Stimulated activated CD4-positive, alpha-beta T cell treated with anti-CD3 and anti-CD28 coated beads, Interleukin-1b, Interleukin-23, amount 100 ng/mL, for 1 hour (primary cell): ENCODE measurements around the gene CYB561A3.

Source experiments
- DNase-seq, 2 donors: peaks; one replicate each; pipeline ENCODE4 v3.0.0-alpha.2; 2020; ENCODE audit warnings: low read depth in 2 of 2

Gene CYB561A3

DNA sequence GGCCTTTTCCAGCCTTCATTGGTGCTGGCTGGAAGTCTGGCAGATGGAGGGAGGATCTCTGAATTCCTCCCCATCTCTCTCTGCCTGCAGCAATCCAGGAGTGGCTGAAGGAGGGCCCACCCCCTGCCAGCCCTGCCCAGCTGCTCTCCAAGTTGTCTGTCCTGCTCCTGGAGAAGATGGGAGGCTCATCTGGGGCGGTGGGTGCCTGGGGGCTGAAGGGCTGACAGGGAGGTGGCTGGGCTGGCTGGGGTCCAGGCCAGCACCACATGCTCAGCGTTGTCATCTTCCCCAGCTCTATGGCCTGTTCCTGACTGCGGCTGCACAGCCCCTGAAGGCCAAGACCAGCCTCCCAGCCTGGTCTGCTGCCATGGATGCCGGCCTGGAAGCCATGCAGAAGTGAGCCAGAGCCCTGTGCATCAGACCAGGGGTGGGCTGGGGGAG, 16.5 kb downstream of the CYB561A3 start:
- DNase-seq: no peak

DNA sequence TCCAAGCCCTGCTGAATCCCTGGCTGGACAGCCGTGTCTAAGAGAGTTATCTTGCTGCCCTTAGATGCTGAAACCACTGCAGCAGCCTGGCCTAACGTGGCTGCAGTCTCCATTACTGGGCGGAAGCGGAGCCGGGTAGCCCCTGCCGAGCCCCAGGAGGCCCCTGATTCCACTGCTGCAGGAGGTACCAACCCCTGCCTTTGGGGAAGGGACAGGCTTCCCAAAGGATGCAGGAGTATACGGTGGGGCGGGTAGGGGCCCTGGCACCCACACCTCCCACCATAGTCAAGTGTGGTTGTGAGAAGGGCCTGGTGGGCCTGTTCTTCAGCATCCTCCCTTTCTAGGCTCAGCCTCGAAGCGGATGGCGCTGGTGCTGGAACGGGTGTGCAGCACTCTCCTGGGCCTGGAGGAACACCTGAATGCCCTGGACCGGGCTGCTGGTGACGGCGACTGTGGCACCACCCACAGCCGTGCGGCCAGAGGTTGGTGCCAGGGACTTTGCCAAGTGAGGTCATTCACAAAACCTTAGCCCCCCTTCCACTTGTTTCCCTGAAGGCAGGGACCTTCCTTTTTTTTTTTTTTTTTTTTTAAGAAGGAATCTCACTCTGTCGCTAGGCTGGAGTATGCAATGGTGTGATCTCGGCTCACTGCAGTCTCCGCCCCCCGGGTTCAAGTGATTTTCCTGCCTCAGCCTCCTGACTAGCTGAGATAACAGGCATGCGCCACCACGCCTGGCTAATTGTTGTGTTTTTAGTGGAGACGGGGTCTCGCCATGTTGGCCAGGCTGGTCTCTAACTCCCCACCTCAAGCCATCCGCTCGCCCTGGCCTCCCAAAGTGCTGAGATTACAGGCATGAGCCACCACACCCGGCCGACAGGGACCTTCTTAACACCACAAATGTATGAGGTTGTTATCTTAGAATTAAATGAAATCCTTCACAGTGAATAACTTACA, 17.6 kb downstream of the CYB561A3 start:
- no peak for DNase-seq

DNA sequence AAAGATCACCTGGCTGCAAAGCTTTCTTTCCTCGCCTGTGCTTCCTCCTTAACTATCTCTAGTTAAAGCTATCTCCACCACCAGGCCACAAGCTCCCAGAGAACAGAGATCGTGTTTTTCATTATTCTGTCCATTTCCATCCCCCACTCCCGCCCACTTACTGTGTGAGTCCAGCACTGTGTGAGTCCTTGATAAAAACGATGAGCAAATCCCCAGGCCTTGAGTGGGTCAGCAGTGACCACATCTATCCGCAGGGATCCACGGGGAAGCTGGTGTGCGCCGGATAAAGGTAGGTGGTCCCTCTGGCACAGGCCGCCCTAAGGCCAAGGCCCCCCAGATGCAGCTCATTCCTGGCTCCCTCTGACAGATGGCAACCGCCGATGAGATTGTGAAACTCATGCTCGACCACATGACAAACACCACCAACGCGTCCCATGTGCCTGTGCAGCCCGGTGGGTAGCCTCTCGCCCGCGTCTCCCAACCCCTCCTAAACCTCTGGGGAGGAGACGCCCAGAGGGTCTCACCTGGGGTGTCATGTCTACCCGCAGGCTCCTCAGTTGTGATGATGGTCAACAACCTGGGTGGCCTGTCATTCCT, 19.4 kb downstream of the CYB561A3 start:
- no peak for DNase-seq

DNA sequence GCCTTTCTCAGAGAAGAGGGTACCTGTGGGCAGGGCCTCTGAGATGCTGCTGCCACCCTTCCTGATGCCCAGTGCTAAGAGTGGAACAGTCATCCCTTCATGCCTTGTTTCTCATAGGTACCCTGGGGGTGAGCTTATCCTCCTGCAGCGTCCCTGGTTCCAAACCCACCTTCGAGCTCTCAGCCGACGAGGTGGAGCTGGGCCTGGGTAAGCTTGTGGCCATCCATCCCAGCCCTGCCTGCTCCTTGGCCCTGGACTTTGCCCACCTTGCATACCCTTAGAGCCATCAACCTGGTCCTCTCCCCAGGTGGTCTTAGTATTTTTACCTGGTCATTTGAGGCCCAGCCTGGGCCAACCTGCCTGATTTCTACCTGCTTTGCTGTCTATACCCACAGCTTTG, 20.0 kb downstream of the CYB561A3 start:
- no peak for DNase-seq

DNA sequence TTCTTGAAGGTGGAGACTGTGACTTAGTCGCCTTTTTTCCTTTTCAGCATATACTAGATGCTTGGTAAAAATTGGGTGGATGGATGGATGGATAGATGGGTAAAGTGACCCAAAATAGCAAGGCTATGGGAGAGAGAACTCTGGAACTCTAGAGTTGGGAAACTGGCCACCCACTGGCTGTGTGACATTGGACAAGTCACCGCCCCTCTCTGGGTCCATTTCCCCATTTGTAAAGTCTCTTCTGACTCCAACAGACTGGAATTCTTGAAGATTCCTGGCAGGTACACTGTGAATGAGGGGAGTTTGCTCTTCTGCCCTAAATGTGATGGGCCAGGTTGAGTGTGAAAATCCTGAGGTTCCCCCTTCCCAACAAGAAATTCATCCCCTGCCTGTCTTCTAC, 20.7 kb downstream of the CYB561A3 start:
- DNase-seq: no peak

DNA sequence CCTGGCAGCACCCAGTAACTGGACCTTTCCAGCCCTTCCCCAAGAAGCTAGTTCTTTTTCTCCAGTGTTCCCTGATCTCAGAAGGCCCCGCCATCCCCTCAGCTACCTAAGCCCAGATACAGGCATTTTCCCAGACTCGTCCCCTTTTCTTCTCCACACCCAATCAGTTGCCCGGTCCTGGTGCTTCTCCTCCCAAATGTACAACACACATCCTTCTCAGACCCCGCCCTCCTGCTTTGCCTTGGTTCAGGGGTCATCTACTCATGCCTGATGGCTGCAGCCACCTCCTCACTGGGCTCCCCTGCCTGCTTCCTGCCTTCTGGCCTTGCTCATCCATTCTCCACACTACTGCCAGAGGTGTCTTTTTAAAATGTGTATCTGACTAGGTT, 22.2 kb downstream of the CYB561A3 start:
- no peak for DNase-seq

DNA sequence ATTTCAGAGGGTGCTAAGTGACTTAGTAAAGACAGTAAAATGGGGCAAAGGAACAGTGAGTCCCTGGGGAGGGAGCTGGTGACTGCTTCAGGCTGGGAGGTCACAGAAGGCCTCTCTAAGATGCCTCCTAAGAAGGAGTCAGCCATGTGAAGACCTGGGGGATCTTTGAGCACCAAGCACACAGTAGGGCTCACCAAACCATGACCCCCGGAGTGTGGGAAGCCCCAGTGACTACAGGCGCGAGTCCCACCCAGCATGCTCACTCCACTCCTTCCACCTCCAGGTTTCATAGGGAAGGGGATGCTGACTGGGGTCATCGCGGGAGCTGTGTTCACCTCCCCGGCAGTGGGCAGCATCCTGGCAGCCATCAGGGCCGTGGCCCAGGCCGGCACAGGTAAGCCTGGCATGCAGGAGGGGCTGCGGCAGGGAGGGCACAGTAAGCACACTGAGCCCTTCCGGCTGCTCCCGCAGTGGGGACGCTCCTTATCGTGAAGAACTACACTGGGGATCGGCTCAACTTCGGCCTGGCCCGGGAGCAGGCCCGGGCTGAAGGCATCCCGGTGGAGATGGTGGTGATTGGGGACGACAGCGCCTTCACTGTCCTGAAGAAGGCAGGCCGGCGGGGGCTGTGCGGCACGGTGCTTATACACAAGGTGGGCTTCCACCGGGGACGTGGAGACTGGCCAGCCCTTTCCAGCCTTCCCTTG, 22.7 kb downstream of the CYB561A3 start:
- DNase-seq: no peak

DNA sequence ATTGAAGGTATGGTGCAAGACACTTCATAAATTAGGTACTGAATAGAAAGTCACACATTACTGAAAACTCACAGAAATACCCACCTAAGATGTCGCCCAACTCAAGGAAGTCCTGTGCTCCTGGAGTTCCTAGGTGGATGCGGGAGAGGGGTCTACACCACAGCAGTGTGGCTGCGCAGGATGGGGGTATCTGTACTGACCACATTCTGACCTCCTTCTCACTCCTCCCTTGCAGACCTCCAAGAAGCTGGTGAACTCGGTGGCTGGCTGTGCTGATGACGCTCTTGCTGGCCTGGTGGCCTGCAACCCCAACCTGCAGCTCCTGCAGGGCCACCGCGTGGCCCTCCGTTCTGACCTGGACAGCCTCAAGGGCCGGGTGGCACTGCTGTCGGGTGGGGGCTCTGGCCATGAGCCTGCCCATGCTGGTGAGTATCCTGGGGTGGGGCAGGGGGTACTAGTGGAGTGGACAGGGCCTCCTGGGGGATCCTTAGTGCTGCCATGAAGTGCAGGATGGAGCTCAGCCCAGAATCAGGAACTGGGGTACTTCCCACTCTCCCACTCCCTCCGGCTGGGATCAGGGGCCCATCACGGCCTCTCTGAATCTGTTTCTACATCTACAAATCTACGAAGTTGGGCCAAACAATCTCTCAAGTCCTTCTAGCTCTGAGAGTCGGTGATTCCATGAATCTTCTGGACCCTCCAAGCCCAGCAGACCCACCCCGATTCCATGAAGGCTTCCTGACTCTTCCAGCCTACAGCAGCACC, 23.8 kb downstream of the CYB561A3 start:
- no peak for DNase-seq

DNA sequence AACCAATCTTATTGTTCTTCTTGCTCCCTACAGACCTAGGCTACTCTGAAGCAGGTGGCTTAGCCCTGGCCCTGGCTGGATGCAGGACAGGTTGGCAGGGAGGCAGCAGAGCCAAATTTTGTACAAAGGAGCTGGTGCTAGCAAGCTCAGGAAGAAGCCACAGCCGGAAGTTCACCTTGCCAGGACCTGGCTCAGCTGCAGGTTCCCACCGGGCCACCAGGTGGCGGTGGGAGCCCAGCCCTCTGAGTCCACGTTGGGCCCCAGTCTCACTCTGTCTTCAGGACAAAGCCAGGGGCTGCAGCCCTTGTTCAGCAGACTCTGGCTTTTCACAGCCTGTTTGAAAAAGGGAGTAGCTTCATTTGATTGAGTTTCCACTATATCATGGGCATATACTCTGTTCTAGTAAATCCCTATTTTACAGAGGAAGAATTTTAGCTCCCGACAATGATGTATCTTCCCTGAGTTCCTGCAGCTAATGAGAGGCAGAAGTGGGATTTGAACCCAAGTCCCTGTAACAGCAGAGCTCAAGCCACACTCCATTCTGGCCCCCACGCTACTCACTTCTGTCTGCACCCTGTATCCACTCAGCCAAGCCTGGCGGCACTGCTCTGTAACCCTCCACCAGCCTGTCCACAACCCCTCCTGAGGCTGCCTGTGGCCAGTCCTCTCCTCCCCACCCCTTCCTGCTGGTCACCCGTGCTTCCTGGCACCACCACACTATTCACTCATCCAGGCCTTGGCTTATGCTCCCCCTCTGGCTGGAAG, 25.3 kb downstream of the CYB561A3 start:
- DNase-seq: peak; percentile 66 to 68

DNA sequence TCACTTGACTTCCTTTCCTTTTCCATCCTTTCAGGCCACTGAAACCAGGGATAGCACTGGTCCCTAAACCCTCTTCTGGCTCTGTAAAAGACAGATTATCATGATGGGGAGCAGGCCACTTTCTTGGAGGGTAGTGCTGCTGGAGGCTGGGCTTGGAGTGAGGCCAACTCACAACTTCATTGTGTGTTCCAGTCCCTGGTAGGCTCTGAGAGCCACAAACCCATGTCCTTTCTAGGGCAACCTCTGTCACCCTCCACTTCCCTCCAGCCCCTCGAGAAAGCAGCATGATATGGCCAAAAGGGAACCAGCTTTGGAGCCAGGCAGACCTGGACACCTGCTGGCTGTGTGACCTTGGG, 26.3 kb downstream of the CYB561A3 start:
- DNase-seq: no peak

DNA sequence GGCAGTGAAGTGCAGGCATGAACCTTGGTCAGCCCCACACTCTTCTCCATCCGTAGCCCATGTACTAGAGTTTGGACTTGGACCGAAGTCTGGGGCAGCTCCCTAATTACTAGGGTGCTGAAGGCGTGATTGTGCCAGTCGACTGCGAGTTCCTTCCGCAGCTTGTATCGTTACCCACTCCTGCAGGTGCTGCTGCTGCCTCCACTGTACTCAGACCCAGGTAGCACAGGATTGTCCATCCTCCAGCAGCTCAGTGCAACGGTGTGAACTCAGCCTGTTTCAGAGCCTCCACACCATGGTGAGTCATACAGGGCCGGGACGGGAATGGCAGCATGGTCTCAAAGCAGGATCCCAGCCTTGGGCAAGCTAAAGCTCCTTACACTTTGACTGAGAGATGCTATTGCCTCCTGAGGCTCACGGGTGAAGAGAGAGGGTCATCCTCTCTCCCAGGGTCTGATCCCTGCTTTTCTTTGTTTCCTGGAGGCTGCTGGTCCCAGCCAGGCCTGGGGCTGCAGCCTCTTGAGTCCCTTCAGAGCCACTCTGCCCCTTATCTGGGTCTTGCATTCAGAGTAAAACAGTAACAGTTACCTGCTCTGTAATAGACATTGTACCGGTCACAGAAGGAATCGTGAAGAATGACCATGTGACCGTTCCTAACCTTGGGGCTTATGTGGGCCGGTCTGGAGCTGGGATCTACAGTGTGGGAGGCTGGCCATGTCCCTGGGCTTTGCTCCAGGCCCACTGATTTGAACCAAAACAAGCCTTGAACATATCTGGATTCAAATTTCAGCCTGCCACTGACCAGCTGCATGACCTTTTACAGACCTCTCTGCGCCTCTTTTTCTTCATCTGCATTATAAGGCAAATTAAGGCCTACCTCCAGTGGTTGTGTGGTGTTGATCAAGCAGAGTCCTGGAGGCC, 27.0 kb downstream of the CYB561A3 start:
- DNase-seq: no peak

DNA sequence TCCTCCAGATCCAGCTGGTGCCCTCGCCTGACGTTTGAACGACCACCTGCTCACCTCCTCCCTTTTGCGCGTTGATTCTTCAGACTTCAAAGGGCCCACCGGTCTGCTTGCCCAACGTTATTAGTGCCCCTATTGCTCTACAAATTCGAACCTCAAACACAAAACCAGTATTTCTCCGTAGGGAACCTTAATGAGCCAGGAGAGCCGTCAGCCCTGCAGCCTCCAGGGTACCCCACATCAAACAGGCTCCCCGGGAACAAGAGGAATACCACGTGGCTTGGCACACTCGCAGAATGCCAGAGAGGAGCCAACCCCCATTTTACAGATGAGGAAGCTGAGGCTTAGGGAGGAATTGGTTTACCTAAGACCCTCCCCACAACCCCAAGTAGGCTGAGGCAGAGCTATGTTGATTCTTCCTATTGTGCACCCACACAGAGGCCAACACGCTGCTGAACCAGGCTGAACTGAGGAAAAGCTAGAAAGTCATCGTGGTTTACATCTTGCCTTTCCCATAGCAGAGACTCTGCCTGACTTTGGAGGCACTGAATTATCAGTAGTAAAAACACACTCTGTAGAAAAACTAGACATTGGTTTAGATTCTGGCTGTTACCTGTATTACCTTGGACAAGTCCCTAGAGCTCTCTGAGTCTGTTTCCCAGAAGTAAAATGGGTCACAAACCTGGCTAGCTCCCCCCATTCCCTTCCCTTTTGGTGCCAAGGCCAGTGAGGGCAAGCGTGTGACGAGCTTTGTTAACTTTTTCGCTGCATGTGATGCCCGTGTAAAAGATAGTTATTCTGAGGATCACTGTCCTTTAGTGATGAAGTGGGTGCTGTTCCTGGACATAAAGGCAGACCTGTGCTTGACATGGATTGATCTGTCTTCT, 27.9 kb downstream of the CYB561A3 start:
- DNase-seq: peak in 1 of 2 donors; percentile 6

DNA sequence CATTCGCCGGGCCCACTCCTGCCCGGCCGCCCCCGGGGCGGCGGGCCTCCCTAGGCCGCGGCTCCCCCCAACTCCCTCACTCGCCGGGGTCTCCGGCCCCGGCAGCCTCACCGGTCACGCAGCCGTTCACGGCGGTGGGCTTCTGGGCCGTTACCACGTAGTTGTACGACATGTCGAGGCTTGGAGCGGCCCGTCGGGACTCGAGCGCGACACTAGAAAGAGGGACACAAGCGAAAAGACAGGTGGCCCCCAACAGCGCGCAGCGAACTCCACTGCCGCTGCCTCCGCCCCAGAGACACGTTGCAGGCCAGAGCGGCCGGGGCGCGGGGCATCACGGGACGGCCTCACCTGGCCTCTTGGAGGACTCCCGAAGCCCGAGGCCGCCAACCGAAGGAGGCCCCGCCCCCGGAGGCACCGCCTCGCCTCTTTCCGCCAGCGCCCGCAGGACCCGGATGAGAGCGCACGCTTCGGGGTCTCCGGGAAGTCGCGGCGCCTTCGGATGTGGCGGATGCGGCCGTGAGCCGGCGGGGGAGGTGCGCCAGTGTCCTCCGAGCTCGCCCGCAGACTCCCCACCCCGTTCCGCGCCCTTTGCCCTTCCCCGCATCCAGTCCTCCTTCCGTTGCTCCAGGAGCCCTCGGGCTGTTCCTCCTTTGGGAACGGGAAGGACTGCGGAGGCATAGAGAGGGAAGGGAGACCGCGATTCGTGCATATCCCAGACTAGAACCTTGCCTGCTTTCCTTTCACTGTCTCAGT, 28.7 kb downstream of the CYB561A3 start, which contains the start of the genes DDB1 and TKFC:
DDB1 (minus strand) TSS at position 309 of the 753 bp plus-strand sequence; CDS start at position 172, 137 bp downstream.
TKFC (plus strand) TSS at position 432 of the 753 bp plus-strand sequence. CDS start 1,501 bp downstream, outside the sequence.
- DNase-seq: peak; percentile 91 to 96

DNA sequence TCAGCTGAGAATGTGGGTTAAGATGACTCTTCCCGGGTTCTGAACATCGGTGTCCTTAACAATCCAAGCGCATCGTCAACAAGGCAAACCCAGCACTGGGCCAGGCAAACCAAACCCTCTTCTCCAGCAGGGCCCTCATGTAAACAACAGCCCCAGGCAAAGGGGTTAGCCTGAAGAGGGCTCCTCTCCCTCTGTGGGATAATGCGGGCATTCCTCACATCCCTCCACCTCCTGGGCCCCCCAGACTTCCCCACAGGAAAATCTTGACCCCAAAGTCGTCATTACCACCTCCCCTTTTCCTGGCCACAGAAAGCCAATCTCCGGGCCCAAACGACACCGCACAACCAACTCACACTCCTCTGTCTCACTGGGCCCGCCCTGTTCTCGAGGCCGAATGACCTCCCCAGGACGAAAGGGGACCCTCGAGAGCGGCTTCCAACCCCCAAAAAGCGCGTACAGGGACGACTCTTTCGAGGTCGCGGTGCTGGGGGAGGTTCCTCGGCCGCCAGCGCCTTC, 29.3 kb downstream of the CYB561A3 start:
- no peak for DNase-seq

DNA sequence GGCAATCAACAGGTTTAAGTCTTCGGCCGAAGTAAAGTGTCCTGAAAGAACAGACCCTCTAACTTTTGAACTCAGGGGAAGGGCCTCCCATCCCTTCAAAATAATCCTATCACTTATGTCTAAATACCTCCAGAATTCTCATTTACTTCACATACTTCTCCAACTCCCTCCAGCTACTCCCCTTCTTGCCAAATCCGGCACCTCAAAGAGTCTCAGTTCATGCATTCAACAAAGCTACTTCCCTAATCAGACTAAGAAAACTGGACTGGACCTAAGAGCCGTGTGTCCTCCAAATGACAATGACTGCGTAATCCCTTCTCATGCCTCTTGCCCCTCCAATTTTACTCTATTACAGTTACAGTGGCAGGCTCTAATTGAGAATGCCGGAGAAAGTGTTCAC, 30.0 kb downstream of the CYB561A3 start:
- no peak for DNase-seq

DNA sequence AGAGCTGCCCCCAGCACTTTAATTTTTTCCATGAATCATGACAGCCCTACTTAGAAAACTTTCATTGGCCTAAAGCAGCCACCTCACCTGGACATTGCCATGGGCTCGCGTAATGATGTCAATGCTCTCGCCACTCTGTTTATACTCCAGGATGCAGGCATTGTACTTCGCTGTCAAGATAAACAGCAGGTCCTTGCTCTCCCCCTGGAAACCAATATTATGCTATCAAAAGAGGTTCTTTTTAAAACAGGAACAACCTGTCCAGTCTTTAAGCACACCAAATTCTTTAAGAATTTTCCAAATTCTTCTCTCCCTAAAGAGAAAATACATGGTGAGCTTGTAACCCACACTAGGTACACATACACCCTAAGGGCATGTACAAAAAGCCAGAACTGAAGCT, 31.8 kb downstream of the CYB561A3 start:
- DNase-seq: no peak

DNA sequence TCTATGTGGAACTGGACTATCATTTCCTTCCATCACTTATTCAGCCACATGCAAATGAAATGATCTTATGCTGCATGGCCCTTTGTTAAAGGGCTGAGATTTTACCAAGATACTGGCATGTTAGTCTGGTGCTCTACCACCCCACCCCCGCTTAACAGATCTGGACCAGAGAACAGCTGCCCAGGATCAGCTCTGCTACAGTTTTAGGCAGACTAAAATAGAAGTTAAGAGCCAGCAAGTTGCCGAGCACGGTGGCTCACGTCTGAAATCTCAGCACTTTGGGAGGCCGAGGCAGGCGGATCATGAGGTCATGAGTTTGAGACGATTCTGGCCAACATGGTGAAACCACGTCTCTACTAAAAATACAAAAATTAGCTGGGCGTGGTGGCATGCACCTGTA, 33.3 kb downstream of the CYB561A3 start:
- no peak for DNase-seq

DNA sequence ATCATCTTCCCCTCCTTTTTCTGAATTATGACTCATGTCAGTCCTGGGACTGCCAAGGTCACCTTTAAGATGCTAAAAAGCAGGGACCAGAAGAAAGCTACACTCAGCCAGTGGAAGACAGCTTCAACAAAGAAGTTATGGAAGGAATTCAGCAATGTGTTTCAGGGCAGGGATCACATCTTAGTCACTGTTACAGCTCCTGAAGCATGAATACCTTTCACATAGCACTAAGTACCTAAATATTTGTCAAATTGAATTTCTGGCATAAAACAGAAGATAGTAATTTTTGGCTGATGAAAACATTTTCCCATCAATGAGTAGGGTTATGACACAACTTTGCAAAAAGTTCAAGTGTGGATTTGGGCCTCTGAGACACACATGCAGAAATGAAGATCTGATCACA, 34.0 kb downstream of the CYB561A3 start:
- no peak for DNase-seq
